IPS DF 4.7 (cell line): ENCODE data around the gene TNFRSF18.
"Not testable (repeated sequence)": the region's sequence is repeated elsewhere in the genome, so short reads cannot be mapped to it uniquely, and the experiment has no call there.

Source experiments
- DNase-seq: peaks from one replicate; pipeline ENCODE4 v3.0.0-alpha.2; 2013; ENCODE audit warnings: low spot score; ENCODE audit errors: extremely low read depth

The TNFRSF18 gene

DNA sequence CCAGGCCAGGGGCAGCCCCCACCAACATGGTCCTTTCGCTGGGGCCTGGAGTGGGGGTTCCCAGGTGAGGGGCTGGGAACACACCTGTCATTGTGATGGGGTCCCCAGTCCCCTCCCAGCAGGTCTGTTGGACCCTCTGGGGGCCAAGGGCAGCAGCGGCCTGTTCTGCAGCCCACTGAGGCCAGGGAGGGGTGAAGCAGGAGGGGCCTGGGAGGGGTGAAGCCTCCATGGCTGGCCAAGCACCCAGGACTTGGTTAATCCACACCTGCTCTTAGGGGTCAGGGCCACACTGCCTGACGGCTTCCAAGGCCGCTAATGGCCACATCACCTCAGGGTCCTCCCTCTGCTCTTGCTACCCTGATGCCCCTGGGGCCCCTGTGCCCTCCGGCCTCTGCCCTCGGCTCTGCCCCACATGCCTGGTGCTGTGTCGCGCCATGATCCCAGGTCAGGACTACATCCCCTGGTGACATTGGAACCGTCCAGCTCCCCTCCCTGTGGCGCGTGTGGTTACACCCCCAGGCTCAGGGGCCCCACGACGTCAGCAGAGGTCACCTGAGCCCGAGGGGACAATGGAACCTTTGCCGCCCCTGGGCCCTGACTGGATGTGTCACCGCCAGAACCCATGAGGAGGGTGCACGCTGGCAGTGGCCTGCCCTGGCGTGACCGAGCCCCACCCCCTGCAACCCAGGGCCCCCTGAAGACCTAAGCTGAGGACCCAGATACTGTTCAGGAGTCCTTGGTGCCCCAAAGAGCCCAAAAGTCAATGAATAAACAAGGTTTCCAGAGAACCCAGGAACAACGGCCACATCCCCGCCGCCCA, 7.0 kb downstream of the TNFRSF18 start:
- DNase-seq, result no peak

DNA sequence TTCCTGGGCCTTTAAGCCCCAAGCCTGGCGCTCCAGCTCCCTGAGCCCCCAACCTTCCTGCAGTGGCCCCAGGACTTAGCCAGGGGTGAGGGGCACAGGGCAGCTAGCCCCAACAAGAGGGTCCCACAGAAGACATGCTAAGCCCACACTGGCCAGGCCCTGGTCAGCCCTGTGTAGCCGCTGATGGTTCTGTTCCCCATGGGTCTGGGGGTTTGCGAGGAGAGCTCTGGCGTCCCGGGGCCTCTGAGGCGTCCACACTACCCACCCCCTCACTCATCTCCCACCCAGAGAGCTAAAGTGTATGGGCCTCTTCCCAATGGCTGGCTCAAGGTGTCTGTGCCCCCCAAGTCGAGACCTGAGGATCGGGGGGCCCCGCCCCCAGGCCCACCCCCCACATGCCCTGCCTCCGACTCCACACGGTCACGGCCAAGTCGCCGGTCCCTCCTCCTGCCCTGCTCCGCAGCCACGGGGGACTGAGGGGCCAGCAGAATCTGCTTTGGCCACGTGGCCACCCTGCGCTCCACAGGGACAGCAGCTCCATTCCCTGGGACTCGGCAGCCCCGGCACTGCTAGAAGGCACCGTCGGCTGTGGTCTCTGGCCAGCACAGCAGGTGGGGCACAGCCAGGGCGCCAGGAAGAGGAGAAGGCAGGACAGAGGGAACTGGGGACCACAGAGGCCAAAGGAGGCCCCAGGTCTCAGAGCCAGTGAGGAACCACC, 7.8 kb downstream of the TNFRSF18 start:
- no peak for DNase-seq

DNA sequence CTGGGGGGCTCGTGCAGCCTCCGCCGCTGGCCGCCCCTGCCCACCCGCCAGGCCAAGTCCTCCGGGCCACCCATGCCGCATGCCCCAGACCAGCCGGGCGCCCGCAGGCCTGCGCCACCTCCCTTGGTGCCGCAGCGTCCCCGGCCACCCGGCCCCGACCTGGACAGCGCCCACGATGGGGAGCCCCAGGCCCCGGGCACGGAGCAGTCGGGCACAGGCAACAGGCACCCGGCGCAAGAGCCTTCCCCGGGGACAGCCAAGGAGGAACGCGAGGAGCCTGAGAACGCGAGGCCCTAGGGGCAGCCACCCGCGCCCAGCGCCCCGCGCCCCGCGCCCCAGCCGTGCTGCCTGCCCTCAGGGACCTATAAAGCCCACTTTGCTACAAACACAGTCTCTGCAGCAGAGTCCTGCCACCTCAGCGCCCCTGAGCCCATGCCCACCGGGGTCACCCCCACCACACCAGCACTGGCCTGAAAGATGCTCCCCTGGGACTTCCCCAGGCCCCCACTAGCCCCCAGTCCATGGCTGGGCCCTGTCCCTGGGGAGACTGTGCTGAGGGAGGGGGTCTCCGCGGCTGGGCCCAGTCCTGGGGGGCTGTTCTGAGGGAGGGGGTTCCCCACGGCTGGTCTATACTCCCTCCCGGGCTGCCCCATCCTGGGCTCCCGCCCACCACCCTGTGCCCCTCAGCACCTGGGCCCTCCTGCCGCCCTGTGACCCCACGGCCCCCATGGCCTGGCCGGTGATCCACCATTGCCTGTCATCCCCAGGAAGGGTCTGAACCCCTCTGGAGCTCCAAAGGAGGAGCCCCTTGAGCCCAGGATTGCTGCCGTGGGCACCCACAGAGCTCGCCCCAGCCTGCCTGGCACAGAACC, 8.6 kb downstream of the TNFRSF18 start:
- DNase-seq, result no peak

DNA sequence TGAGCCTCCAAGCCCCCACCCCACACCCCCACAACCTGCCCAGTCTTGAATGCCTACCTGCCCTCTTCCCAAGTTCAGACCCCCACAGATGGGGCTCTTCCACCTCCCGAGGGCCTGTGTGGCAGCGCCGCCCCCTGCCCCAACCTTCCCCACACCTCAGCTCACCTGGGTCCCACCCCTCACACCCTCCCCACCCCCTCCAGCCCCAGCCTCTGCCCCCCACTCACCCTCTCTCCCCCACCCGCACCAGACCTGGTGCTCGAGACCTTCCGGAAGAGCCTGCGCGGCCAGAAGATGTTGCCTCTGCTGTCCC, 9.2 kb downstream of the TNFRSF18 start:
- DNase-seq, result no peak

DNA sequence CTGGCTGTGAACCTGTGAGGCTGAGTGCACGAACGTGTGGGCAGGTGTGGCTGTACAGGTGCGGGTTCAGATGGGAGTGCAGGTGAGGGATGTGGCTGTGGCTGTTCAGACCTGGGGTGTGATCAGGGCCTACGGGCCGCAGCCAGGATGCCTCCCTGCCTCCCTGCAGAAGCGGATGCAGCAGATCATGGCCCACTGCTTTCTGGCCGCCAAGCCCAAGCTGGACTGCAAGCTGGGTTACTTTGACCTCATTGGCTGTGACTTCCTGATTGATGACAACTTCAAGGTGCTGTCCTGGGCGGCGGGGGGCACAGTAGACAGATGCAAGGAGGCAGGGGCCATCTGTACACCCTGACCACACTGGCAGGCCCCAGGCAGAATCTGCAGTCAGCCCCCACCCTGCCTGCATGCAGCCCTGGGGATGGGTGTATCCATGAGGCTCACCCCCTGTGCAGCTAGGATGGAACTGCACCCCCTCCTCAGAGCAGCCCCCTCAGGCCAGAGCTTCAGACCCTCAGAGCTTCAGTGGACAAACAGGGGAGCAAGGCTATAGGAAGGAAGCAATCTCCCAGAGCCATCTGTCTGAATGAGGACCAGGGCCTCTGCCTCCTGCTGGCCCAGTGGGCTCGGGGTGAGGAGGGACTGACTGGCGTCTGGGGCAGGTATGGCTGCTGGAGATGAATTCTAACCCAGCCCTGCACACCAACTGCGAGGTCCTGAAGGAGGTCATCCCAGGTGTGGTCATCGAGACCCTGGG, 9.8 kb downstream of the TNFRSF18 start:
- DNase-seq, result no peak

DNA sequence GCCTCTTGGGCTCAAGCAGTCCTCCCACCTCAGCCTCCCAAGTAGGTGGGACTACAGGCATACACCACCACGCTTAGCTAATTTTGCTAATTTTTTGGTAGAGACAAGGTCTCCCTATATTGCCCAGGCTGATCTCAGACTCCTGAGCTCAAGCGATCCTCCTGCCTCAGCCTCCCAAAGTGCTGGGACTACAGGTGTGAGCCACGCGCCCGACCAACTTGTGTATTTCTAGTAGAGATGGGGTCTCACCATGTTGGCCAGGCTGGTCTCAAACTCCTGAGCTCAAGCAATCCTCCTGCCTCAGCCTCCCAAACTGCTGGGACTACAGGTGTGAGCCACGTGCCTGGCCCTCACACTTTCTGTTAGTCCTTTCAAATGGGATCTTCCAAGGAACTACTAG, 10.7 kb downstream of the TNFRSF18 start:
- DNase-seq, result not testable (repeated sequence)

DNA sequence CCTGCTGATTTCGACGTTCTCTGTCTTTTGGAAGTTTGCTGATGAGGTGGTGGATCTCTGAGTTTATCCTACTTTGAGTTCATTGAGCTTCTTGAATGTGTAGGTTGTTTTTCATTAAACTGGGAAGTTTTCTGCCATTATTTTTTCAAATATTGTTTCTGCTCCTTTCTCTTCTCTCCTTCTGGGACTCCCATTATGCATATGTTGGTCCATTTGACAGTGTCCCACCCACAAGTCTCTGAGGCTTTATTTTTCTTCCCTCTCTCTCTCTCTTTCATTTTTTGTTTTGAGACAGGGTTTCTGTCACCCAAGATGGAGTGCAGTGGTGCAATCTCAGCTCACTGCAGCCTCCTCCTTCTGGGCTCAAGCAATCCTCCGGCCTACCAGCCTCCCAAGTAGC, 11.7 kb downstream of the TNFRSF18 start:
- DNase-seq, result no peak

DNA sequence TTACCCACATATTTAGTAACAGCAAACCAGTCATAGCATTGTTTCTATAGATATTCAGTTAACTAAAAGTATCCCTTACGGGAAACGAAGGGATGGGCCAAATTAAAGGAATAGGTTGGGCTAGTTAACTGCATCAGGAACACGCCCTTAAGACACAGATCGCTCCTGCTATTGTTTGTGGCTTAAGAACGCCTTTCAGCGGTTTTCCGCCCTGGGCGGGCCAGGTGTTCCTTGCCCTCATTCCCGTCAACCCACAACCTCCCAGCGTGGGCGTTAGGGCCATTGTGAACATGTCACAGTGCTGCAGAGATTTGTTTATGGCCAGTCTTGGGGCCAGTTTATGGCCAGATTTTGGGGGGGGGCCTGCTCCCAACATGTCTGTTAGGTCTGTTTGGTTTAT, 14.7 kb downstream of the TNFRSF18 start:
- DNase-seq, result no peak

DNA sequence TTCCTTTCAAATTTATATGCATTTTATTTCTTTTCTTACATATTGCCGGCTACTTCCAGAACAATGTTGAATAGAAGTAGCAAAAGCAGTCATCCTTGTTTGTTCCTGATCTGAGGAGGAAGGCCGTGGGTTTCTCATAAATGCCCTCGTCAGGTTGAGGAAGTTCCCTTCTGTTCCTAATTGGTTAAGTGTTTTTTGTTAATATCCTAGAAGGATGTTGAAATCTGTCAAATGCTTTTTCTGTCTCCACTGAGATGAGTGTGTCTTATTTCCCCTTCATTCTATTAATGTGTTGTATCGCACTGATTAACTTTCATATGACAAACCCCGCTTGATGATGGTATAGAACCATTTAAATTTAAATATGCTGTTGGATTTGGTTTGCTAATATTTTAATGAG, 17.3 kb downstream of the TNFRSF18 start:
- DNase-seq, result no peak

DNA sequence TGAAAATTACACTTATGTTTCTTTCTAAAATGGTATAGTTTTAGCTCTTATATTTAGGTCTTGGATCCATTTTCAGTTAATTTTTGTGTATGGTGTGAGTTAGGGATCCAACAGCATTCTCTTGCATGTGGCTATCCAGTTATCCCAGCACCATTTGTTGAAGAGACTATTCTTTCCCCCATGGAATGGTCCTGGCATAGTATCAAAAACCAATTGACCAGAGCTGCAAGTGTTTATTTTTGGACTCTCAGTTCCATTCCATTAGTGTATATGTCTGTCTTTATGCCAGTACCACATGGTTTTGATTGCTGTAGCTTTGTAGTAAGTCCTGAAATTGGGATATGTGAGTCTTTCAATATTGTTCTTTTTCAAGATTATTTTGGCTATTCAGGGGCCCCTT, 18.5 kb downstream of the TNFRSF18 start:
- DNase-seq, result no peak

DNA sequence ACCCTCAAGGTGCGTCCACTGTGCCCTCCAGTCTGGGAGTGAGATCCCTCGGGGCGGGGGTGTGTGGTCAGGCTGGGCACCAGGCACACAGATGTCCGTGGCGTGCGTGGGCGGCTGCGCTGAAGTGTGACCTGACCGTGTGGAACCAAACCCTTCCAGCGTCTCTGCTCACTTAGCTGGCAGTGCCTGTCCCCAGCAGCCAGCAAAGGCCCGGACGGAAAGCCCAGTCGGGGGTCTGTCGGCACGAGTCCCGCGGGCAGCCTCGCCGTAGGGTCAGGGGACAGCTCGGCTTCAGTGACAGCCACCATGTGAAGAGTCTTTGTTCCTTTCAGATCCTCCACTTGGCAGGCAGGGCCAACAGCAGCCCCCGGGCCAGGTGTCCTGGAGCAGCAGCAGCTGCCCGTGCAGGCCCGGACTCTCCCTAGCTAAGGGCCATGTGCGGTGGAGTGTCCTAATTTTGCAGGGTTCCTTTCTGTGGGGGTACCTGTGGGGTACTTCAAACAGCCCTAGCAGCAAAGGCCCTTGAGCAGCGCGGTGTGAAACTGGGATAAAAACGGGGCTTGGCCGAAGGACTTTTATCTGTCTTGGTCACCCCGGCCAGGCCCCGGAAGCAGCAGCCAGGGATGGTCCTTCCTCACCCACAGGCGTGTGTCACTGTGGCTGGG, 21.2 kb downstream of the TNFRSF18 start:
- no peak for DNase-seq

DNA sequence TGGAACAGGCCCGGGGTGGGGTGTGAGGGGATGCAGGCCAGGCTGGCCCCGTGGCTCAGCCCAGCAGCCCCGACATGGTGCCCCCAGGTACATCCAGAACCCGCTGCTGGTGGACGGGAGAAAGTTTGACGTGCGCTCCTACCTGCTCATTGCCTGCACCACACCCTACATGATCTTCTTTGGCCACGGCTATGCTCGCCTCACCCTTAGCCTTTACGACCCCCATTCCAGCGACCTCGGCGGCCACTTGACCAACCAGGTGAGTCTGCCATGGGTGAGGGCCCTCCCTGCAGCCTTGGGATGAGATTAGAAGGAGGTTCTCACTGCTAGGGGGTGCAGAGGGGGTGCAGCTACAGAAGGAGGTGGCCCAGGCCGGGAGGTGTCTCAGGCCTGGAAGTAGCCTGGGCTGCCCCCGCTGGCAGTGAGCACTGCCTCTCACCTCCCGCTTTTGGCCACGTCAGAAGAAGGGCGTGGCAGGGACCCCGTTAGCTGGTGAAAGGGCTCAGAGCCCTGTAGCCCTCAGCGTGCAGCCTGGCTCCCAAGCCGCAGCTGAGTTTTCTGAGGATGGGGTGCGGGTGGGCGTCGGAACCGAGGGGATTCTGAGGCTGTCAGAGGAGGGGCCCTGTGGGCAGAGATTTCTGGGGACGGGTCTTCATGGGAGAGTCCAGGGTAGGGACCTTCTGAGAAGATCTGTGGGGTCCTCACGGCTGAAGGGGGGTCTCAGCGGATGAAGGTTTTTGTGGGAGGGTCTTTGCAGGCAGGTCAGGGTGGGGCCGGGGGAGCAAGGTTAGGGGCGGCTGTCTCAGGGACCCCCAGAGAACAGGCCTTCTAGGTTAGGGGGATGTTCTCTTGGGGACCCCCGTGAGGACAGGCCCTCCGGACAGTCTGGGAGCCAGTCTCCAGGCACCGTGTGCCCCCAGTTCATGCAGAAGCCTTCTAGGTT, 22.3 kb downstream of the TNFRSF18 start:
- no peak for DNase-seq

DNA sequence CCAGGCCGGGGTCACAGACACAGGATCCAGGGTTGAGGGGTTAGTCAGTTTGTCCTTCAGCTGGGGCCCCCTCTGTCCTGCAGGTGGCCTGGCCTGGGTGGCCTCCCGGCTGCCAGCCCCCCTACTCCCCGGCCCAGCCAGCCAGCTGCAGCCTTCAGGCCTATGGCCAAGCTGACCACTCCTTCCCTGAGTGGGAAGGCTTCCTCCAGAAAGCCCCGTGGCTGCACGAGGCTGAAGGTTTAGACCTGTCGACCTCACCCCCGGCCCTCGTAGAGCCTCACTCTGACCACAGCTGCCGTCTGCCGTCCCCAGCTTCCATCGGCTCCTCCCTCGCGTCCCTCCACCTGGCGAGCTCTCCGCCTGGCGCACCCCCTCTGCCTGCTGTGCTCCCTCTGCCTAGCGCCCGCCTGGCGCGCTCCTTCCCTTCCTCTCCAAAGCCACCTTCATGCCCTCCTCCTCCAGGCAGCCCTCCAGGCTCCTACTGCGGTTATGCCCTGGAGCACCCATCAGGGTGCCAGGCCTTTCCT, 23.1 kb downstream of the TNFRSF18 start:
- no peak for DNase-seq

DNA sequence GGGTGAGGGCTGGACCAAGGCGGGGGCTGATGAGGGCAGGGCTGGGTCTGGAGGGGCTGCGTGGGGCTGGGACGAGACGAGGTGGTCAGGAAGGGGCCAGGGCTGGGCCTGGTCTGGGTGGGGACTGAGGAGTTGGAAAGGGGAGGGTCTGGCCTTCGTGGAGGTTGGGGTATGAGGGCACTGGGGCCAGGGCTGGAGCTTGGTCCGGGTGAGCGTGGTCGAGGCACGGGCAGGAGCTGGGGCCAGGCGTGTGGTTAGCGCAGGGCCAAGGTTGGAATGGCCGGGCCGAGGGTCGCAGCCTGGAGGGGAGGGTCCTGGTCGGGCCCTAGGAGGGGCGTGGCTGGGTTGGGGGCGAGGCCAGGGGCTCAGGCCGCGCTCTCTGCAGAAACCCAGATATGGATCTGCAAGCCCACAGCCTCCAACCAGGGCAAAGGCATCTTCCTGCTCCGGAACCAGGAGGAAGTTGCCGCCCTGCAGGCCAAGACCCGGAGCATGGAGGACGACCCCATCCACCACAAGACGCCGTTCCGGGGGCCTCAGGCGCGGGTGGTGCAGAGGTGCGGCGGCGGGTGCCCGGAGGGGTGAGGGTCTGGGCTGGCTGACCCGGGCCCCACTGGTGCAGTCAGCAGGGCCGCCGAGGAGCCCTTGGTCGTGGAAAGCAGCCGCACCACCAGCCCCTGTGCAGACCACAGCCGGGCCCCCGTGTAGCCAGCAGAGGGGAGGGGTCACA, 23.7 kb downstream of the TNFRSF18 start:
- DNase-seq, result no peak

DNA sequence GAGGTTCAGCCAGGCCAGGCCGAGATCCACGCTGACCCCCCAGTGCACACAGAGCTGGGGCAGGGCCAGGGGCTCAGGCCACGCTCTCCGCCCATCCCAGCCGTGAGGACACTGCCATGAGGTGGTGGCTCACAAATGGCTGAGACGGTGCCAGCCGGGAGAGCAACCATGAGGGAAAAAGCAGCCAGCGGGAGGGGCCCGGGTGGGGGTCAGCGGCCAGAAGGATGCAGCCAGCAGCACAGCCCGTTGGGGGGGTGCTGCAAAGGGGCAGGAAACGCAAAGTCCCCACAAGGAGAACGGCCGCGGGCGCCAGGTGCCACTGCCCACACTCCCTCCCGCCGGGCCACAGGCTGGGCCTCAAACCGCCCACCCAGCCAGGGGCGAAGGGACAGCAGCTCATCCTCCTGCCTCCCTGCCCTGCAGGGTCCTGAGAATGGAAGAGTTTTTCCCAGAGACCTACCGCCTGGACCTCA, 24.4 kb downstream of the TNFRSF18 start:
- DNase-seq, result no peak

DNA sequence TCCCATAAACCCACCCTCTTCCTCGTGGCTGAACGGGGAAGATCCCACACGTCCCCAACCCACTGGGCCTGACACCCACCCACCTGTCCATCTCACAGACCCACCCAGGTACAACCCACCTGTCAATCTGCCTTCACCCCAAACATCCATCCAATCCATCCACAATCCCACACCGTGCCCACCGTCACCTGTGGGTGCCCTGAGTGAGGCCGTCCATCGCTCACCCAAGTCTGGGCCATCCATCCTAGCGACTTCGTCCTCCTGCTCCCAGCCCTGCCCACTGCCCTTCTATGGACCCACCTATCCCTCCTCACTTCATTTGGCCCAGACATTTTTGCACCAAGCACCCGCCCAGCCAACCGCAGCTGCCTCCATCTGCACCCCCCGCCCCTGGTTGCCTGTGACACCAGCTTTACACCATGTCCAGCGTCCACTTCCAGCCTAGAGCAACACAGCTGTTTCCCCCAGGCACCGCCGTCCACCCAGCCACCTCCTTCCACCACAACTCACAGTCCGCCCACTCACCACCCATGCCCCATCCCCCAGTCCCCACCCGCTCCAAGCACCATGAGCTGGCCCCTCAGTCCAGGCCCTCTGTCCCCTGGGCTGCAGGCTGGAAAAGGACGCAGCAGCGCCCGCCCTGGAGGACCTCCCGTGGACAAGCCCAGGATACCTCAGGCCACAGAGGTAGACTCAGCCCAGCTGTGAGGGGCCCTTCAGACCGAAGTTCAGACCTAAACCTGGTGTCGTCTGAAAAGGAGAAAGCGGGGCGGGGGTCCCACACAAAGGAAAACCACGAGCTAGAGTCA, 25.1 kb downstream of the TNFRSF18 start:
- DNase-seq, result no peak

DNA sequence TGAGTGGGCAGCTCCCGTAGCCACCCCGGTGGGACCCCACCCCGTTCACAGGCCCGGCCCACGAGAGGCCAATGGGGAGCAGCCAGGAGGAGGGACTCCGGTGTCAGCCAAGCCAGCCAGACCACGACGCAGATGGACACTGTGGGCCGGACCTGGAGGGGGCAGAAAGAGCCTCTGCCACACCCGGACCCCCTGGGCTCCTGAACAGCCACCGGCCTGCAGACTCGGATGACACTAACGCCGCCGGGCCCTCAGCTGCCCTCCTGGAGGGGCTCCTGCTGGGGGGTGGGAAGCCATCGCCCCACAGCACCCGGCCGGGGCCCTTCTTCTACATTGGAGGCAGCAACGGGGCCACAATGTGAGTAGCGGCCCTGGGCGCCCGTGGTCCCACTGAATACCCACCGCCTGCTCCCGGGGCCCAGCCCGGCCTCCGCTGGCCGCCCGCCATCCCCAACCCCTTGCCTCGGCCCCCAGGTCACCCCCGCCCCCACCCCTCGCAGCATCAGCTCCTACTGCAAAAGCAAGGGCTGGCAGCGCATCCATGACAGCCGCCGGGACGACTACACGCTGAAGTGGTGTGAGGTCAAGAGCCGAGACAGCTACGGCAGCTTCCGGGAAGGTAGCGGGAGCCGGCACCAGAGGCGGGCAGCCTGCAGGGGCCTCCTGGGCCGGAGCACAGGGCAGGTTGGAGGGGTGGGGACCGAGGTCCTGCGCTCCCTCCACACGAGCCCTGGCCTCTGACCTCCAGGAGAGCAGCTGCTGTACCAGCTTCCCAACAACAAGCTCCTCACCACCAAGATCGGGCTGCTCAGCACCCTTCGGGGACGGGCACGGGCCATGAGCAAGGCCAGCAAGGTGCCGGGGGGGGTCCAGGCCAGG, 26.2 kb downstream of the TNFRSF18 start:
- DNase-seq, result no peak
